ENCODE data around the gene TSSK6.
A peak's percentile ranks its signal among the peaks of the same experiment; 100 is the strongest.

TSSK6 gene

DNA sequence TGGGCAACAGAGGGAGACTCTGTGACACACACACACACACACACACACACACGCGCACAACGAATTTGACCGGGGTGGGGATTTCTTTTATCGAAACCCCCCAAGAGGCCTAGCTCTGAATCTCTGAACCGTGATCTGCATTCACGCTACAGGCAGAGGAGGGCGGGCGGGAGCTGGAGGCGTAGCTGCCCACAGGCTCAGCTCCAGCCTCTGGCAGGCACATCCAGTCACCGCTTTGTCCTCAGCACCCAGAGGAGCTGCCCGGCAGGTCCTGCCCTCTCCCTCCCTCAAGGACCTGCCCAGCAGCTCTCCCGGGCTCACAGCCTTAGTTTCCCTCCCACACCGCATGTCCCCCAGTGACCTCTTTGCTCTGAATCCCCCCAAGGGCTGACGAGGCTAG, 42.7 kb upstream of the TSSK6 start:
- no peak for DNase-seq (ENCODE audit: low spot score)
- in situ Hi-C loops (cut with MboI; ENCODE audit: low sequenced_read_pairs, unreplicated experiment): no loop called here

DNA sequence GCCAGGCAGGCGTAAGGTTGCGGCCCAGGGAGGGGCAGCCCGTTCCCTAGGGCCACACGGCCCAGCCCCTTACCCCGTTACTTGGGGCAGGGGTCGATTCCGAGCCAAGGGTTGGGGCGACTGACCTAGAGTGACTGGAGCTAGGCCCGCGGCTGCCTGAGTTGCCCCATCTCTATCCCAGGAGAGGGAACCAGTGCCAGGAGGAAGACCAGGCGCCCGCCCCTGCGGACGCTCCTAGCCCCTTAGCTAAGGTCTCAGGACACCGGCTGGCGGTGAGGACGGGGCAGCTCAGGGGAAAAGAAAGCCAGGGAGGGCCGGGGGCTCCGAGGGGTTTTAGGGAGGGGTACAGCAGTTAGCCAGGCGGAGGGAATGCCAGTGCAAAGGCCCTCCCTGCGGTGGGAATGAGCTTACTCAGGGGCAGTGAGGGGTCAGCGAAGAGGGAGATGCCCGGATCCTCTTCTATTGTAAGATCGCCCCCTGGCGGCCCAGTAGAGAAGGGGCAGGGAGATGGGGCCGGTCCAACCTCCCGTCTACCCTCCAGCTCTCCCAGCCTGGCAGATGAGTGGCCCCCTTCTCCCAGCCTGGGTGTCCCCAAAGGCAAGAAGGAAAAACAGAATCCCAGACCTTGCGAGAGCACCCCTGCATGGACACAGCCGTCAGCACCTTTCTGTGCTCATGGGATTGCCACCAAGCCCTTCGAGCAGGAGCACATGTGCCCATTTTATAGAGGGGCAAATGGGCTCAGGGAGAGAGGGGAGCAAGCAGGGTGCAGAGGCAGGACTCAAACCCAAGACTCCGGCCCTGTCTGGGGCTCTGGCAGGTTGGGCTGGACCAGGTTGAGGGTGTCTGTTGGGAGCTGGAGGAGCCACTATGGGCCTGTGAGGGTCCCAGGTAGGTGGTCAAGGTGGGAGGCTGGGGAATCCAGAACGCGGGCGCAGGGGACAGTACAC, 39.0 kb upstream of the TSSK6 start:
- TF ChIP-seq, protein P1, sequence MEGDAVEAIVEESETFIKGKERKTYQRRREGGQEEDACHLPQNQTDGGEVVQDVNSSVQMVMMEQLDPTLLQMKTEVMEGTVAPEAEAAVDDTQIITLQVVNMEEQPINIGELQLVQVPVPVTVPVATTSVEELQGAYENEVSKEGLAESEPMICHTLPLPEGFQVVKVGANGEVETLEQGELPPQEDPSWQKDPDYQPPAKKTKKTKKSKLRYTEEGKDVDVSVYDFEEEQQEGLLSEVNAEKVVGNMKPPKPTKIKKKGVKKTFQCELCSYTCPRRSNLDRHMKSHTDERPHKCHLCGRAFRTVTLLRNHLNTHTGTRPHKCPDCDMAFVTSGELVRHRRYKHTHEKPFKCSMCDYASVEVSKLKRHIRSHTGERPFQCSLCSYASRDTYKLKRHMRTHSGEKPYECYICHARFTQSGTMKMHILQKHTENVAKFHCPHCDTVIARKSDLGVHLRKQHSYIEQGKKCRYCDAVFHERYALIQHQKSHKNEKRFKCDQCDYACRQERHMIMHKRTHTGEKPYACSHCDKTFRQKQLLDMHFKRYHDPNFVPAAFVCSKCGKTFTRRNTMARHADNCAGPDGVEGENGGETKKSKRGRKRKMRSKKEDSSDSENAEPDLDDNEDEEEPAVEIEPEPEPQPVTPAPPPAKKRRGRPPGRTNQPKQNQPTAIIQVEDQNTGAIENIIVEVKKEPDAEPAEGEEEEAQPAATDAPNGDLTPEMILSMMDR (IDR thresholded peaks at IDR 0.05; ENCODE audit: borderline replicate concordance, control extremely low read depth, extremely low read depth, insufficient read depth, missing control alignments): peak; percentile 76
- peak; percentile 88 for DNase-seq (ENCODE audit: low spot score)
- in situ Hi-C loops (cut with MboI; ENCODE audit: low sequenced_read_pairs, unreplicated experiment): no loop called here

More for the DNA sequence above, 42.7 kb upstream of the TSSK6 start:
- TF ChIP-seq, protein P1 (IDR thresholded peaks at IDR 0.05; ENCODE audit: borderline replicate concordance, control extremely low read depth, extremely low read depth, insufficient read depth, missing control alignments): no peak

DNA sequence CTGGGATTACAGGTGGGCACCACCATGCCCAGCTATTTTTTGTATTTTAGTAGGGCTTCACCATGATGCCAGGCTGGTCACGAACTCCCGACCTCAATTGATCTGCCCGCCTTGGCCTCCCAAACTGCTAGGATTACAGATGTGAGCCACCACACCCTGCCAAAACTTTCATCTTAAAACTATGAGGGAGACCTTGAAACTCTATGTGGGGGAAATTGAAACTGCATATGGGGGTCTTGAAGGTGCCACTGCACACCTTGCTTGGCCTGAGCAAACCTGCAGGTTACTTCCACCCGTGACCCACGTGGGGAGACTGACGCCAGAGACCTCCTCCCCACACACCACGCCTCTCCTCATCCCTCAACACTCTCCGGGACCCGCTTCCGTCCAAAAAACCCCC, 38.3 kb upstream of the TSSK6 start:
- TF ChIP-seq, protein P1 (IDR thresholded peaks at IDR 0.05; ENCODE audit: borderline replicate concordance, control extremely low read depth, extremely low read depth, insufficient read depth, missing control alignments): no peak
- DNase-seq (ENCODE audit: low spot score): no peak
- in situ Hi-C loops (cut with MboI; ENCODE audit: low sequenced_read_pairs, unreplicated experiment): no loop called here

DNA sequence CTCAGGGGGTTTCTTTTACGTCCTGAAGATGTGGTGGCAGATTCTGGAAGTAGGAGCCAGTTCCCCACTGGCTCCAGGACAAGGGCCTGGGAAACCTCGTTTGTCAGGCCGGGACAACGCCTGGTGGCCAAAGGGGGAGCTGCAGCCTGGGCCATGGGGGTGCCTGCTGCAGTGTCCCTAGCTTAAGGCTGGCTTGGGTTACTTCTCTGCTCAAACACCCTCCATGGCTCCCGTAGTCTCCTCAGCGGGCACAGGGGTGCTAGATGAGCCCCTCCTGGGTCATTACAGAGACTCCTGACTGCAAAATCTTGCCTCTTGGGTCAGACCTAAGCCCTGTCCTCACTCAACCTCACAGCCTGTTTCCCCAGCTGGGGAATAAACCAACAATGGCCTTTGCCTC, 37.5 kb upstream of the TSSK6 start:
- DNase-seq (ENCODE audit: low spot score): peak; percentile 82
- in situ Hi-C loops (cut with MboI; ENCODE audit: low sequenced_read_pairs, unreplicated experiment): no loop called here
- TF ChIP-seq, protein P1 (IDR thresholded peaks at IDR 0.05; ENCODE audit: borderline replicate concordance, control extremely low read depth, extremely low read depth, insufficient read depth, missing control alignments): peak; percentile 51

DNA sequence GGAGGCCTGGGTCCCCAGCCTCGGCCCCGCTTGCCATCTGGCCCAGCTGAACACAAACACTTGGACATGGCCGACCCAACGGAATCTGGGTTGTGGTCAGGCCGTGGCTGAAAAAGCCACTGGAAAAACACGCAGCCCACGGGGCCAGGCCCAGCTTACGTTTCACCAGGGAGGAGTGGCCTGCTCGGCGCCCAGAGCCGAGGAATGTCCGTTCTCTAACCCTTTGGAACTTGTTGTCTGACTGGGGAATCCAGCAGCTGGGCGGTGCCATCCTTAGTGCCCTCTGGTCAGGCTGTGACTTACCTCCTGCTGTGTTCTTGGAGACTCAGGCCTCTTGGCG, 36.5 kb upstream of the TSSK6 start:
- in situ Hi-C loops (cut with MboI; ENCODE audit: low sequenced_read_pairs, unreplicated experiment): no loop called here
- TF ChIP-seq, protein P1 (IDR thresholded peaks at IDR 0.05; ENCODE audit: borderline replicate concordance, control extremely low read depth, extremely low read depth, insufficient read depth, missing control alignments): no peak
- DNase-seq (ENCODE audit: low spot score): no peak

DNA sequence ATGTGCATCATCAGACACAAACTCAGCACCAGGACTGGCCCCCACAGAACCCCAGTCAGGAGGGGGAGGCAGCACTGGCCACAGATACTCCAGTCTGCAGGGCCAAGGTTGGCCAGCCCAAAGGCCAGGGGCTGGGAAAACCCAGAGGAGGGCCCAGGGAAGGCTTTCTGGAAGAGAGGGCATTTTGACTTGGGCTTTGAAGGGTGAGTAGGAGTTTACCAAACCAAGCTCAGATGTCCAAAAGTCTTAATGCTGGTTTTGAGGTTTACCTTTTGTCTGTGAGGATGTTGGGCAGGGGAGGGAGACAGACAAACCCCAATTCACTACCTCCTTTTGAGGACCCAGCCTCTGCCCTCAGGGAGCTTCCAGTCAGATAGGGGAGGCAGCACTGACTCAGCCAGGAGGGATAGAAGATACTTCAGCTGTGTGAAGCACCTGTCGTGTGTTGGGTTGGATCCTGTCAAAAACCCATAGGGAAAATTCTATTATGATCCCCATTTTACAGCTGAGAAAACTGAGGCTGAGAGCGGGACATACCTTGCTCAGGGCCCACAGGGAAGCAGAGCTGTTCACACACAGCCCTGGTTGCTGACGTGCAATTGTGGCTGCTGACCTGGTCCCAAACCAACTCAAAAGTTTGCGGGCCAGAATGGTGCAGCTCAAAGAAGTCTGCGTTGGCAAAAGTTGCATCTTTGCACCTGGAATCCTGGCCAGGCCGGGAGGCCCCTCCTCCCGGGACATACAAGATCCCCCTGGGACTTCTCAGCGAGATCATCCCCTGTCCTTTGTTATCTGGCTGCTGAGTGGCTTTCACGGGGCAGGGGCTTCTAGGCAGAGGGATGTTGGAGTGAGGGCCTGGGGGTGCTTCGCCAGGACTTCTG, 35.9 kb upstream of the TSSK6 start:
- DNase-seq (ENCODE audit: low spot score): no peak
- TF ChIP-seq, protein P1 (IDR thresholded peaks at IDR 0.05; ENCODE audit: borderline replicate concordance, control extremely low read depth, extremely low read depth, insufficient read depth, missing control alignments): no peak
- in situ Hi-C loops (cut with MboI; ENCODE audit: low sequenced_read_pairs, unreplicated experiment): no loop called here
